ENCODE measurements around the gene POTEJ.
"Not testable (repeated sequence)": the region's sequence is repeated elsewhere in the genome, so short reads cannot be mapped to it uniquely, and the experiment has no call there.

POTEJ gene

GRCh38 chr2:130611140-130611539, at the start of gene POTEJ:
TSS of gene POTEJ (plus strand) at chr2:130611440. CDS start at chr2:130611533, 93 bp downstream.
- not testable (repeated sequence) for DNase-seq

GRCh38 chr2:130566165-130566564, 45.1 kb upstream of the POTEJ start:
- DNase-seq, result not testable (repeated sequence)

- not testable (repeated sequence) for DNase-seq
Measured at GRCh38 chr2:130571929-130572328, 39.3 kb upstream of the POTEJ start.

GRCh38 chr2:130574230-130574629, 37.0 kb upstream of the POTEJ start:
- DNase-seq, result not testable (repeated sequence)

- DNase-seq, result not testable (repeated sequence)
Measured at GRCh38 chr2:130576209-130576784, 34.9 kb upstream of the POTEJ start.

GRCh38 chr2:130577559-130577958, 33.7 kb upstream of the POTEJ start:
- DNase-seq, result not testable (repeated sequence)

GRCh38 chr2:130579121-130579520, 32.1 kb upstream of the POTEJ start:
- not testable (repeated sequence) for DNase-seq

GRCh38 chr2:130581491-130581890, 29.7 kb upstream of the POTEJ start:
- not testable (repeated sequence) for DNase-seq

GRCh38 chr2:130582970-130583369, 28.3 kb upstream of the POTEJ start:
- not testable (repeated sequence) for DNase-seq

GRCh38 chr2:130583582-130583981, 27.7 kb upstream of the POTEJ start:
- DNase-seq, result not testable (repeated sequence)

- DNase-seq, result not testable (repeated sequence)
Measured at GRCh38 chr2:130584726-130585125, 26.5 kb upstream of the POTEJ start.

- not testable (repeated sequence) for DNase-seq
Measured at GRCh38 chr2:130588688-130589458, 22.4 kb upstream of the POTEJ start.

GRCh38 chr2:130590170-130590841, 20.9 kb upstream of the POTEJ start:
- not testable (repeated sequence) for DNase-seq

- DNase-seq, result not testable (repeated sequence)
Measured at GRCh38 chr2:130590842-130591359, 20.3 kb upstream of the POTEJ start.

GRCh38 chr2:130592791-130593414, 18.3 kb upstream of the POTEJ start:
- DNase-seq, result not testable (repeated sequence)

- DNase-seq, result not testable (repeated sequence)
Measured at GRCh38 chr2:130594011-130594410, 17.2 kb upstream of the POTEJ start.

GRCh38 chr2:130596757-130597156, 14.5 kb upstream of the POTEJ start:
- not testable (repeated sequence) for DNase-seq

GRCh38 chr2:130597994-130598393, 13.2 kb upstream of the POTEJ start:
- not testable (repeated sequence) for DNase-seq

- not testable (repeated sequence) for DNase-seq
Measured at GRCh38 chr2:130598463-130598862, 12.8 kb upstream of the POTEJ start.

- not testable (repeated sequence) for DNase-seq
Measured at GRCh38 chr2:130599393-130599792, 11.8 kb upstream of the POTEJ start, which contains the start of gene CFC1. TSS of gene CFC1 (minus strand) at chr2:130599575. CDS start at chr2:130599287, 288 bp downstream.

- not testable (repeated sequence) for DNase-seq
Measured at GRCh38 chr2:130599926-130600325, 11.3 kb upstream of the POTEJ start.

GRCh38 chr2:130601648-130602302, 9.5 kb upstream of the POTEJ start:
- DNase-seq, result not testable (repeated sequence)
